SK-N-SH (cell line): ENCODE data around the gene OGG1. TPM values are rescaled to one million over a fixed set of nuclear protein-coding genes. Genes with fewer than 3 reads are reported as not detected.

Experiments
- CTCF ChIA-PET: fragments of 300-600, 350-600 bp; formaldehyde crosslinking; extraction: SDS; loops from one replicate; lab custom pipeline; 2021; lab: Yijun Ruan, JAX
- POLR2A ChIA-PET: fragments of 350-600 bp; sonication (Branson Sonifier 250); formaldehyde crosslinking; extraction: SDS; loops from one replicate; lab custom pipeline; 2020; ENCODE audit warnings: antibody characterized with exemption, inconsistent platforms; lab: Yijun Ruan, JAX
- DNase-seq: peaks from one replicate; pipeline ENCODE4 v3.0.0; 2012
- H2AFZ ChIP-seq: fragments of 200-600 bp; sonication (generic); 2 replicates; pipeline ENCODE4 v1.8.1; 2016; ENCODE audit warnings: antibody characterized with exemption, mild to moderate bottlenecking, low read depth
- H3F3A ChIP-seq: fragments of 200-600 bp; sonication (generic); replicated peaks from 2 replicates; pipeline ENCODE3; 2016; ENCODE audit warnings: antibody characterized with exemption, mild to moderate bottlenecking; ENCODE audit not compliant: insufficient read depth
- H3K27ac ChIP-seq, 2 experiments: fragments of 200-500 bp in 1 of 2; fragments of 200-600 bp in 1 of 2; sonication (Bioruptor generic) in 1 of 2; sonication (generic), shearing (Covaris generic) in 1 of 2; 2 replicates each; pipeline versions ENCODE4 v1.5.1 to v1.6.1; 2014 to 2016; ENCODE audit warnings: low read depth in 2 of 2, inconsistent platforms in 1 of 2, low read length in 1 of 2, mild to moderate bottlenecking in 1 of 2, mixed read lengths in 1 of 2
- H3K27me3 ChIP-seq: fragments of 200-600 bp; sonication (generic), shearing (Covaris generic); 2 replicates; pipeline ENCODE4 v1.6.1; 2016; ENCODE audit warnings: mixed run types; ENCODE audit not compliant: insufficient read depth
- H3K36me3 ChIP-seq, 2 experiments: fragments of 200-500 bp in 1 of 2; fragments of 200-600 bp in 1 of 2; sonication (Bioruptor generic) in 1 of 2; sonication (generic) in 1 of 2; replicated peaks in 1 of 2; 2 replicates each; pipeline versions ENCODE3 to v1.5.1; 2014 to 2016; ENCODE audit warnings: low read length in 1 of 2, mild to moderate bottlenecking in 1 of 2; ENCODE audit not compliant: insufficient read depth in 2 of 2, control insufficient read depth in 1 of 2
- H3K4me1 ChIP-seq, 2 experiments: fragments of 200-500 bp in 1 of 2; fragments of 200-600 bp in 1 of 2; sonication (Bioruptor generic) in 1 of 2; sonication (generic), shearing (Covaris generic) in 1 of 2; 2 replicates each; pipeline versions ENCODE4 v1.5.1 to v1.6.1; 2014 to 2016; ENCODE audit warnings: low read depth in 1 of 2, low read length in 1 of 2, mixed run types in 1 of 2; ENCODE audit not compliant: insufficient read depth in 2 of 2, control insufficient read depth in 1 of 2
- H3K4me2 ChIP-seq: fragments of 200-600 bp; sonication (generic), shearing (Covaris generic); 2 replicates; pipeline ENCODE4 v1.6.1; 2017; ENCODE audit warnings: mixed run types
- H3K4me3 ChIP-seq, 2 experiments: fragments of 200-500 bp in 1 of 2; fragments of 200-600 bp in 1 of 2; sonication (Bioruptor generic) in 1 of 2; sonication (generic), shearing (Covaris generic) in 1 of 2; 2 replicates each; pipeline versions ENCODE4 v1.5.1 to v1.8.1; 2014 to 2016; ENCODE audit warnings: low read depth in 2 of 2, inconsistent platforms in 1 of 2, low read length in 1 of 2, mild to moderate bottlenecking in 1 of 2, mixed read lengths in 1 of 2, moderate library complexity in 1 of 2
- H3K79me2 ChIP-seq: fragments of 200-600 bp; sonication (generic); 2 replicates; pipeline ENCODE4 v1.8.1; 2017; ENCODE audit warnings: mild to moderate bottlenecking; ENCODE audit not compliant: insufficient read depth
- H3K9ac ChIP-seq: fragments of 200-600 bp; sonication (generic); 2 replicates; pipeline ENCODE4 v1.6.1; 2017; ENCODE audit warnings: mixed run types
- H3K9me2 ChIP-seq: fragments of 200-600 bp; sonication (generic); 2 replicates; pipeline ENCODE4 v1.6.1; 2017; ENCODE audit warnings: mixed run types
- H3K9me3 ChIP-seq: fragments of 200-600 bp; sonication (generic); 2 replicates; pipeline ENCODE4 v1.6.1; 2017; ENCODE audit warnings: mixed run types, mild to moderate bottlenecking, moderate library complexity
- H4K20me1 ChIP-seq: fragments of 200-600 bp; sonication (generic); 2 replicates; pipeline ENCODE4 v1.6.1; 2017; ENCODE audit warnings: mild to moderate bottlenecking, mixed run types; ENCODE audit not compliant: insufficient read depth
- CTCF ChIP-seq: fragments of 200-600 bp; sonication (generic); IDR thresholded peaks from 2 replicates; pipeline ENCODE4 v1.6.1; 2017; ENCODE audit warnings: antibody characterized with exemption, mild to moderate bottlenecking, moderate library complexity
- EP300 ChIP-seq, 2 experiments: IDR thresholded peaks; 2 replicates each; pipeline versions ENCODE4 v1.4.0 to v1.6.1; 2012; ENCODE audit warnings: borderline replicate concordance in 1 of 2, low read depth in 1 of 2, low read length in 1 of 2
- FOSL2 ChIP-seq: IDR thresholded peaks from 2 replicates; pipeline ENCODE4 v1.4.0; 2012; ENCODE audit warnings: low read depth, mild to moderate bottlenecking, moderate library complexity, borderline replicate concordance
- GABPA ChIP-seq: IDR thresholded peaks from 2 replicates; pipeline ENCODE4 v1.4.0; 2012; ENCODE audit warnings: low read depth, mild to moderate bottlenecking
- GATA2 ChIP-seq: sonication (generic); formaldehyde crosslinking; IDR thresholded peaks from 2 replicates; pipeline ENCODE4 v1.5.0; 2020; ENCODE audit warnings: mild to moderate bottlenecking, missing genetic modification reagents
- JUND ChIP-seq: IDR thresholded peaks from 2 replicates; pipeline ENCODE4 v1.4.0; 2012
- MAX ChIP-seq: IDR thresholded peaks from 2 replicates; pipeline ENCODE4 v1.4.0; 2012; ENCODE audit warnings: low read depth
- MEF2A ChIP-seq: IDR thresholded peaks from 2 replicates; pipeline ENCODE4 v1.4.0; 2012; ENCODE audit warnings: low read depth, borderline replicate concordance
- MXI1 ChIP-seq: IDR thresholded peaks from 2 replicates; pipeline ENCODE4 v1.6.1; 2012; ENCODE audit warnings: mild to moderate bottlenecking, low read depth, low read length, improper control_type of control experiment
- NFIC ChIP-seq: IDR thresholded peaks from 2 replicates; pipeline ENCODE4 v1.4.0; 2012; ENCODE audit warnings: borderline replicate concordance
- PBX3 ChIP-seq: IDR thresholded peaks from 2 replicates; pipeline ENCODE4; 2012
- POLR2AphosphoS5 ChIP-seq: IDR thresholded peaks from 2 replicates; pipeline ENCODE4 v1.6.1; 2012; ENCODE audit warnings: low read depth, low read length
- RCOR1 ChIP-seq: fragments of 150-350 bp; IDR thresholded peaks from 2 replicates; pipeline ENCODE4 v1.6.1; 2017; ENCODE audit warnings: antibody characterized with exemption, low read length
- RFX5 ChIP-seq: IDR thresholded peaks from 2 replicates; pipeline ENCODE4 v1.6.1; 2012; ENCODE audit warnings: mild to moderate bottlenecking, improper control_type of control experiment, low read length
- TAF1 ChIP-seq: IDR thresholded peaks from 2 replicates; pipeline ENCODE4 v1.6.1; 2012; ENCODE audit warnings: low read depth, mild to moderate bottlenecking, low read length, moderate library complexity, borderline replicate concordance
- TCF12 ChIP-seq: IDR thresholded peaks from 2 replicates; pipeline ENCODE4 v1.4.0; 2012
- TEAD4 ChIP-seq: IDR thresholded peaks from 2 replicates; pipeline ENCODE4 v1.4.0; 2012; ENCODE audit warnings: mild to moderate bottlenecking, borderline replicate concordance; ENCODE audit not compliant: insufficient read depth
- USF1 ChIP-seq: IDR thresholded peaks from 2 replicates; pipeline ENCODE4 v1.4.0; 2012; ENCODE audit warnings: low read depth, borderline replicate concordance
- ZBTB33 ChIP-seq: IDR thresholded peaks from 2 replicates; pipeline ENCODE4 v1.4.0; 2012; ENCODE audit warnings: low read depth, borderline replicate concordance
- WGBS: methylation state at CpG from one replicate; pipeline ENCODE4 v1.1.6; 2017; ENCODE audit warnings: low lambda C conversion rate; 5-methylcytosine and 5-hydroxymethylcytosine counted together
- polyA plus RNA-seq, 3 experiments: library from polyadenylated mRNA; depleted of rRNA; stranded (reverse); fragments of >200 nt; gene quantifications; 2 replicates each; pipeline ENCODE4 v1.2.3, GENCODE V29; 2012

Gene OGG1
- polyA plus RNA-seq, 1 of the 3 experiments (the other 2 are of a cell fraction), result 26.8 TPM

GRCh38 chr3:9785602-9786001 is 35.9 kb downstream of the OGG1 start:
- Histone ChIP-seq H3K4me3 (no peak overlapping the region), H3K9me2 (no peaks in the 10 kb centered on the region), H3K9ac (no peak overlapping the region), H3K27ac (no peak overlapping the region), H4K20me1 (no peaks in the 10 kb centered on the region), H2AFZ (no peak overlapping the region), H3K9me3 (no peaks in the 10 kb centered on the region), H3K36me3 (peaks cover 47 to 64% of the 10 kb centered on the region in 2 experiments)
- 80% methylated on average over 7 of the region's 7 CpGs for WGBS
- TF ChIP-seq PBX3 (no peak), USF1 (peak; percentile 44; the same call in 1 of the 2 replicates), GATA2 (CRISPR knock-in tag) (peak; percentile 34; the same call in 1 of the 2 replicates)
- TF ChIP-seq, all 33 proteins: peak for 2
- no peak overlapping the region for H3K4me2 ChIP-seq
- H3F3A ChIP-seq, result peaks cover 3% of the 10 kb centered on the region
- H3K4me1 ChIP-seq, result no peaks in the 10 kb centered on the region; a peak in 1 of 4 replicates
- CTCF ChIA-PET, result interaction anchor here (0.9 to 1.0 kb wide), 2 partner anchors 15 to 55 kb away, joined by 3 read pairs; no protein-coding TSS in a partner anchor
- peak; percentile 62 for DNase-seq
- H3K79me2 ChIP-seq, result peaks cover 6% of the 10 kb centered on the region; the same call in 1 of the 2 replicates
- POLR2A ChIA-PET, result no interaction called here
- H3K27me3 ChIP-seq, result no peaks in the 10 kb centered on the region

- Histone ChIP-seq H3K4me3 (no peak overlapping the region), H3K27ac (no peak overlapping the region), H4K20me1 (no peaks in the 10 kb centered on the region), H3K9me3 (no peaks in the 10 kb centered on the region), H3K27me3 (no peaks in the 10 kb centered on the region), H3K4me1 (peaks cover 3 to 4% of the 10 kb centered on the region in 2 experiments; a peak in 1 of 4 replicates), H3K9me2 (no peaks in the 10 kb centered on the region), H3K9ac (no peak overlapping the region), H3F3A (peaks cover 3% of the 10 kb centered on the region), H3K4me2 (no peak overlapping the region), H3K36me3 (peaks cover 47 to 66% of the 10 kb centered on the region in 2 experiments), H3K79me2 (peaks cover 13% of the 10 kb centered on the region; the same call in 1 of the 2 replicates), H2AFZ (no peak overlapping the region)
- WGBS, result 96% methylated on average over 7 of the region's 7 CpGs
- POLR2A ChIA-PET, result no interaction called here
- CTCF ChIA-PET, result interaction anchor here (1.0 kb wide), 2 partner anchors 16 to 38 kb away, joined by 3 read pairs; no protein-coding TSS in a partner anchor
- DNase-seq, result no peak
- no peak for TF ChIP-seq EP300 (IDR thresholded peaks at IDR 0.05; ENCODE audit: borderline replicate concordance in 1 of 2, low read depth in 1 of 2, low read length in 1 of 2)
- no peak for TF ChIP-seq GABPA
- TF ChIP-seq RCOR1, result no peak
- no peak for TF ChIP-seq TCF12
- TF ChIP-seq MEF2A, result no peak
- TF ChIP-seq MAX, result no peak
- TF ChIP-seq JUND, result no peak
- TF ChIP-seq POLR2AphosphoS5, result no peak
- no peak for TF ChIP-seq GATA2 (CRISPR knock-in tag)
- no peak for TF ChIP-seq MXI1
- TF ChIP-seq TAF1, result no peak
- no peak for TF ChIP-seq NFIC
- no peak for TF ChIP-seq RFX5
- no peak for TF ChIP-seq FOSL2
- TF ChIP-seq TEAD4, result no peak
- TF ChIP-seq PBX3, result no peak
- no peak for TF ChIP-seq CTCF
- no peak for TF ChIP-seq ZBTB33
- TF ChIP-seq USF1, result no peak
Measured at GRCh38 chr3:9786209-9786739, 36.5 kb downstream of the OGG1 start.
